ENCODE data around the gene RHOF.

- no peak for TF ChIP-seq CTCF (IDR thresholded peaks at IDR 0.05)
- no peak for TF ChIP-seq POLR2A (IDR thresholded peaks at IDR 0.05)
Measured at GRCh38 chr12:121794534-121795033, 1.1 kb upstream of the RHOF start.

Measured in heart left ventricle (tissue), 13 donors.